SW480 (cell line): Measurements from ENCODE around the gene TMEM221.
A peak's percentile ranks its signal among the peaks of the same experiment; 100 is the strongest.

Experiments
- DNase-seq: peaks from one replicate; pipeline ENCODE4 v3.0.0-alpha.2; 2016; ENCODE audit warnings: low spot score

Gene TMEM221

GRCh38 chr19:17441241-17442021 lies 7.0 kb downstream of the TMEM221 start:
- DNase-seq = no peak

GRCh38 chr19:17436874-17437267 lies 11.6 kb downstream of the TMEM221 start:
- DNase-seq = no peak

GRCh38 chr19:17436094-17436873 lies 12.2 kb downstream of the TMEM221 start:
- no peak for DNase-seq

GRCh38 chr19:17435218-17435617 lies 13.2 kb downstream of the TMEM221 start:
- DNase-seq = no peak

- no peak for DNase-seq
Measured at GRCh38 chr19:17431417-17431816, 17.1 kb downstream of the TMEM221 start.

- DNase-seq = no peak
Measured at GRCh38 chr19:17429641-17430113, 18.8 kb downstream of the TMEM221 start.

- DNase-seq = no peak
Measured at GRCh38 chr19:17424743-17425365, 23.6 kb downstream of the TMEM221 start.

- no peak for DNase-seq
Measured at GRCh38 chr19:17423429-17424208, 24.8 kb downstream of the TMEM221 start.

- DNase-seq = no peak
Measured at GRCh38 chr19:17421942-17422341, 26.5 kb downstream of the TMEM221 start.

GRCh38 chr19:17420475-17420924 lies 28.0 kb downstream of the TMEM221 start:
- peak; percentile 53 for DNase-seq

- DNase-seq = peak; percentile 99
Measured at GRCh38 chr19:17419621-17420474, 28.6 kb downstream of the TMEM221 start, which contains the start of gene MVB12A. Gene MVB12A, plus strand, starts transcription at chr19:17420047. Its CDS starts 89 bp downstream, at chr19:17420136.

- DNase-seq = no peak
Measured at GRCh38 chr19:17419154-17419620, 29.3 kb downstream of the TMEM221 start.

- DNase-seq = no peak
Measured at GRCh38 chr19:17418710-17419109, 29.8 kb downstream of the TMEM221 start.

GRCh38 chr19:17415121-17415520 lies 33.3 kb downstream of the TMEM221 start:
- DNase-seq = no peak

- DNase-seq = no peak
Measured at GRCh38 chr19:17414097-17414496, 34.4 kb downstream of the TMEM221 start.

- no peak for DNase-seq
Measured at GRCh38 chr19:17411801-17412200, 36.7 kb downstream of the TMEM221 start.

- no peak for DNase-seq
Measured at GRCh38 chr19:17409990-17410389, 38.5 kb downstream of the TMEM221 start.

- no peak for DNase-seq
Measured at GRCh38 chr19:17406887-17407196, 41.6 kb downstream of the TMEM221 start.

GRCh38 chr19:17406046-17406886 lies 42.2 kb downstream of the TMEM221 start:
- DNase-seq = peak; percentile 86
